HEK293T (cell line): ENCODE data around the gene N4BP3.

ENCODE experiments used
- CTCF ChIA-PET: fragments of 350-600 bp; formaldehyde crosslinking; extraction: SDS; loops from one replicate; lab custom pipeline; 2021; ENCODE audit warnings: antibody characterized with exemption, inconsistent platforms; lab: Yijun Ruan, JAX
- POLR2A ChIA-PET: fragments of 350-600 bp; formaldehyde crosslinking; extraction: SDS; loops from one replicate; lab custom pipeline; 2020; ENCODE audit warnings: antibody characterized with exemption, inconsistent platforms; lab: Yijun Ruan, JAX
- DNase-seq: peaks from one replicate; pipeline ENCODE4 v3.0.0; 2012; ENCODE audit warnings: mixed read lengths; ENCODE audit errors: extremely low spot score
- ARNT ChIP-seq: fragments of 450-650 bp; IDR thresholded peaks from 2 replicates; pipeline ENCODE4 v1.6.1; 2017; ENCODE audit warnings: mild to moderate bottlenecking
- BHLHE40 ChIP-seq: fragments of 450-650 bp; IDR thresholded peaks from 2 replicates; pipeline ENCODE4 v1.6.1; 2016; ENCODE audit warnings: mild to moderate bottlenecking, moderate library complexity, borderline replicate concordance
- CTBP1 ChIP-seq: fragments of 450-650 bp; IDR thresholded peaks from 2 replicates; pipeline ENCODE4 v1.6.1; 2016; ENCODE audit warnings: borderline replicate concordance
- ELF4 ChIP-seq: fragments of 450-650 bp; IDR thresholded peaks from 2 replicates; pipeline ENCODE4 v1.6.1; 2017; ENCODE audit warnings: antibody characterized with exemption
- FOXA1 ChIP-seq: fragments of 450-650 bp; IDR thresholded peaks from 2 replicates; pipeline ENCODE4 v1.6.1; 2016; ENCODE audit warnings: mild to moderate bottlenecking
- FOXK2 ChIP-seq: fragments of 450-650 bp; IDR thresholded peaks from 2 replicates; pipeline ENCODE4 v1.6.1; 2016; ENCODE audit warnings: mild to moderate bottlenecking
- FOXM1 ChIP-seq: fragments of 450-650 bp; IDR thresholded peaks from 2 replicates; pipeline ENCODE4 v1.6.1; 2017; ENCODE audit warnings: mild to moderate bottlenecking, borderline replicate concordance
- HDGF ChIP-seq: fragments of 450-650 bp; IDR thresholded peaks from 2 replicates; pipeline ENCODE4 v1.6.1; 2017; ENCODE audit warnings: antibody characterized with exemption, borderline replicate concordance
- L3MBTL2 ChIP-seq: fragments of 450-650 bp; conservative IDR thresholded peaks from 2 replicates; pipeline ENCODE4 v1.6.1; 2016; ENCODE audit warnings: mild to moderate bottlenecking
- LEF1 ChIP-seq: fragments of 450-650 bp; IDR thresholded peaks from 2 replicates; pipeline ENCODE4 v1.6.1; 2017; ENCODE audit warnings: mild to moderate bottlenecking, borderline replicate concordance
- NFRKB ChIP-seq: fragments of 450-650 bp; IDR thresholded peaks from 2 replicates; pipeline ENCODE4 v1.6.1; 2016; ENCODE audit warnings: mild to moderate bottlenecking, moderate library complexity
- SP1 ChIP-seq: fragments of 450-650 bp; IDR thresholded peaks from 2 replicates; pipeline ENCODE4 v1.6.1; 2017
- SUZ12 ChIP-seq: fragments of 450-650 bp; IDR thresholded peaks from 2 replicates; pipeline ENCODE4 v1.6.1; 2016; ENCODE audit warnings: mild to moderate bottlenecking
- TARDBP ChIP-seq: fragments of 450-650 bp; IDR thresholded peaks from 2 replicates; pipeline ENCODE4 v1.6.1; 2016
- ZNF384 ChIP-seq: fragments of 450-650 bp; IDR thresholded peaks from 2 replicates; pipeline ENCODE4 v1.6.1; 2016
- TF ChIP-seq, protein P1 (sequence below): fragments of 450-650 bp; IDR thresholded peaks from 2 replicates; pipeline ENCODE4 v1.6.1; 2016

Gene N4BP3

DNA sequence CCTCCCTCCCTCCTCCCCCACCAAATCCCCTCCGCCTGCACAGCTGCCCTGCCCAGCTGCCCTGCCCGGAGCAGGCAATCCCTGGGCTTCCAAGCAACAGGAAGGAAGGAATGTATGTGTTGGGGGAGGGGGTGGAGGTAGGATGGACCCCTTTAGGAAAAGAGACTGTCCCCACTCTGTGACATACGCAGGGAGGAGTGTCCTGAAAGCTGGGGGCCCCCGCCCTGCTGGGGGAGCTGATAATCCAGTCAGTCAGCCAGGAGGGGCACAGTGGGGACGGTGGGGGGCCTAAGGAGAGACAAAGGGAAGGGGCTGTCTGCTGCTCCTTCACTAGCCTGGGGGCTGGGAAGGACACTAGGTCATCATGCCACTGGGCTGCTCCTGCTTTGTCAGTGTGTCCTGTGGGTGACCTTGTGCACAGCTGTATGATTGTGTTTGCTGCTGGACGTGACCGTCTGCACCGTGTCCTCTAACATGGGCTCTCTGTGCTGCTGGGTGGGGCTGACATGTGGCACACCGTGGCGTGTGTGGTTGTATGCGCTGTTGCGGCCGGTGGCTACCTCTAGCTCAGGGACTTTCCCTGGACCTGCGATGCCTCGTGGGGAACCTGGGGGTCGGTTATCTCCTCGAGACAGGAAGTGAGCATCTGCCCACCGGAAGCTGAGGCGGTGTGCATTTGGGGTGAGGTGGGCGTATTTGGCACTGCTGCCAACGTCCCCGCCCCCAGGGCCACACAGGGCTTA is 3.0 kb downstream of the N4BP3 start:
- POLR2A ChIA-PET, result interaction anchor here (0.8 to 1.7 kb wide), 4 partner anchors 38 to 713 kb away, joined by 3 to 6 read pairs (median 4); partner anchors contain the start of gene HNRNPAB
- no peak for TF ChIP-seq L3MBTL2
- no peak for TF ChIP-seq LEF1
- TF ChIP-seq ARNT, result no peak
- no peak for TF ChIP-seq ZNF384
- no peak for TF ChIP-seq FOXA1
- TF ChIP-seq, protein P1, sequence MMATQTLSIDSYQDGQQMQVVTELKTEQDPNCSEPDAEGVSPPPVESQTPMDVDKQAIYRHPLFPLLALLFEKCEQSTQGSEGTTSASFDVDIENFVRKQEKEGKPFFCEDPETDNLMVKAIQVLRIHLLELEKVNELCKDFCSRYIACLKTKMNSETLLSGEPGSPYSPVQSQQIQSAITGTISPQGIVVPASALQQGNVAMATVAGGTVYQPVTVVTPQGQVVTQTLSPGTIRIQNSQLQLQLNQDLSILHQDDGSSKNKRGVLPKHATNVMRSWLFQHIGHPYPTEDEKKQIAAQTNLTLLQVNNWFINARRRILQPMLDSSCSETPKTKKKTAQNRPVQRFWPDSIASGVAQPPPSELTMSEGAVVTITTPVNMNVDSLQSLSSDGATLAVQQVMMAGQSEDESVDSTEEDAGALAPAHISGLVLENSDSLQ, result no peak
- no peak for TF ChIP-seq BHLHE40
- no peak for TF ChIP-seq TARDBP
- no peak for TF ChIP-seq HDGF
- no peak for TF ChIP-seq ELF4
- TF ChIP-seq SP1, result no peak
- TF ChIP-seq NFRKB, result no peak
- TF ChIP-seq CTBP1, result no peak
- no peak for TF ChIP-seq FOXM1
- TF ChIP-seq SUZ12, result no peak
- no peak for TF ChIP-seq FOXK2
- no peak for DNase-seq
- CTCF ChIA-PET, result no interaction called here

DNA sequence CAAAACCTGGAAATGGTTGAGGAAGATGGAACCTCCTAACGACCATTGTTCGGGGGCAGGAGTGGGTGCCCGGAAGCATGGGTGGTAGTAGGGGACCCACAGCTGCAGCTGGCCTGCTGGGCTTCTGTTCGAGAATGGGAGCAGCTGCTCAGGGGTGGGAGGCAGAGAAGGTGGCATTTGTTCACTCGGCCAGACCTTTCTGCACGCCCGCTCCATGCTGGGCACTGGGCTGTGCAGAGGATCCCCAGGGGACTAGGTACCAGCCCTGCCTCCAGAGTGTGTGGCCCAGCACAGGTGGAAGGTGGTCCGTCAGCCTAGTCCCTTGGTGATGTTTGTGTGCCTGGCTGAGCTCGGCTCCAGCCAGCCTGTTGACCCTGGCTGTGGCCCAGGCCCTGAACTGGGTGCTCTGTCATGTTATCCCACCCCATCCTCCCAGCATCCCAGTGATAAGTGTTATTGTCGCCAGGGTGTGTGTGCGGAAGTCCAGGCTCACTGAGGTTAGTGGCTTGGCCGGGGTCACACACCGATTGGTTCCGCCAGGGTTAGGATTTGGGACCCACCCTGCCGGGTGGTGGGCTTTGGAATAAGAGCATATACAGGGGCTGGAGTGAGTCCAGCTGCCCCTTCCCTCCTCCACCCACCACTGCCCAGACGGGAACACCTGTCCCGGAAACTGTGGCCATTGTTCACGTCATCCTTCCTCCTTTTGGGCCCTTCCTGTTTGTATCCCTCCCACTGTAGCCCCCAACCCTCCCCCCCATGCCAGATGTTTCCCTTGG is 4.8 kb downstream of the N4BP3 start:
- ChIA-PET CTCF (no interaction called here), POLR2A (no interaction called here)
- no peak for DNase-seq
- no peak for TF ChIP-seq ARNT
- no peak for TF ChIP-seq TARDBP
- no peak for TF ChIP-seq SUZ12
- TF ChIP-seq L3MBTL2, result no peak
- TF ChIP-seq LEF1, result no peak
- no peak for TF ChIP-seq CTBP1
- TF ChIP-seq HDGF, result no peak
- TF ChIP-seq BHLHE40, result no peak
- TF ChIP-seq SP1, result no peak
- no peak for TF ChIP-seq ZNF384
- TF ChIP-seq NFRKB, result no peak
- TF ChIP-seq FOXK2, result no peak
- no peak for TF ChIP-seq FOXM1
- no peak for TF ChIP-seq FOXA1
- no peak for TF ChIP-seq ELF4
- TF ChIP-seq, protein P1, result no peak

DNA sequence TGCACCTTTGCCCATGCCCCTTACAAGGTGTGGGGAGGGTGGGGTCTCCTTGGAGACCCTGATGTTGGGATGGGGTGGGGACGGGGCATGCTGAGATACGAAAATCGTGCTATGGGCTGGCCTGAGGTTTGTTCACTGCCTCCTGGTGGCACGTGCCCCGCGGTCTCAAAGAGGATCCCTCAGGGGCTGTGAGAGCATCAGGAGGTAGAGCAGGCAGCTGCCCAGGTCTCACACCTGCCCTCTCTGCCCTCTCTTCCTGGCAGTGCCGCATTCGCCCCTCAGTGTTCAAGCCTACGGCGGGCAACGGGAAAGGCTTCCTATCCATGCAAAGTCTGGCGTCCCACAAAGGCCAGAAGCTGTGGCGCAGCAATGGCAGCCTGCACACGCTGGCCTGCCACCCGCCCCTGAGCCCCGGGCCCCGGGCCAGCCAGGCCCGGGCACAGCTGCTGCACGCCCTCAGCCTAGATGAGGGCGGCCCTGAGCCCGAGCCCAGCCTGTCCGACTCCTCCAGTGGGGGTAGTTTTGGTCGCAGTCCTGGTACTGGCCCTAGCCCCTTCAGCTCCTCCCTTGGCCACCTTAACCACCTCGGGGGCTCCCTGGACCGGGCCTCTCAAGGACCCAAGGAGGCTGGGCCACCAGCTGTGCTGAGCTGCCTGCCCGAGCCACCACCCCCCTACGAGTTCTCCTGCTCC is 6.7 kb downstream of the N4BP3 start:
- TF ChIP-seq SP1 (no peak), LEF1 (no peak), ARNT (no peak), HDGF (no peak), SUZ12 (no peak), FOXA1 (no peak), NFRKB (no peak), TARDBP (no peak), L3MBTL2 (no peak)
- POLR2A ChIA-PET, result interaction anchor here (1.6 kb wide), 1 partner anchor 10 kb away, joined by 4 read pairs; no protein-coding TSS in a partner anchor
- CTCF ChIA-PET, result interaction anchor here (0.6 to 1.8 kb wide), 14 partner anchors 10 to 65 kb away, joined by 3 to 14 read pairs (median 4); partner anchors contain the start of genes NHP2 and RMND5B
- DNase-seq, result no peak

DNA sequence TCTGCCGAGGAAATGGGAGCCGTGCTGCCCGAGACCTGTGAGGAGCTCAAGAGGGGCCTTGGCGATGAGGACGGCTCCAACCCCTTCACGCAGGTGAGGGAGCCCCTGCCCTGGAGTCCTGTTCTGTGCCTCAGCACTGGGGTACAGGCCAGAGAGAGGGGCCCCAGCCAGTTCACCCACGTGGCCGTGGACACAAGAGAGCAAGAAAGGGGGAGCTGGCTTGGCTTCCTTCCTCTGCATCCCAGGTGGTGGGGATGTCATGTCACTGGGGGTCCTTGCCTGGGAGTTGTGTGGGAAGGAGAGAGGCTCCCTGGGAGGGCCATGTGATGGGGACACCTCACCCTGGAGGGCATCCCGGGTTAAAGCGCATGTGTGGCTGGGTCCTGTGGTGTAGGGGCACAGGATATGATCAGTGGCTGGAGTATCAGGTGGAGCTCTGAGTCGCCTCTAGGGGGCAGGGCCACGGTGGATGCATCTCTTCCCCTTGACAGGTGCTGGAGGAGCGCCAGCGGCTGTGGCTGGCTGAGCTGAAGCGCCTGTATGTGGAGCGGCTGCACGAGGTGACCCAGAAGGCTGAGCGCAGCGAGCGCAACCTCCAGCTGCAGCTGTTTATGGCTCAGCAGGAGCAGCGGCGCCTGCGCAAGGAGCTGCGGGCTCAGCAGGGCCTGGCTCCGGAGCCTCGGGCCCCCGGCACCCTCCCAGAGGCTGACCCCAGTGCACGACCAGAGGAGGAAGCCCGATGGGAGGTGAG is 7.5 kb downstream of the N4BP3 start:
- ChIA-PET CTCF (interaction anchor here (0.6 to 1.8 kb wide), 16 partner anchors 10 to 64 kb away, joined by 3 to 14 read pairs (median 4); partner anchors contain the start of genes NHP2 and RMND5B), POLR2A (interaction anchor here (0.9 to 1.6 kb wide), 4 partner anchors 9 to 45 kb away, joined by 4 to 5 read pairs (median 4); partner anchors contain the start of gene RMND5B)
- DNase-seq, result peak; percentile 92
- TF ChIP-seq CTBP1 (no peak), L3MBTL2 (peak; percentile 48; the same call in 1 of the 2 replicates)
